Left lung (tissue), 10 donors: ENCODE data around the gene KIRREL3. TPM values are rescaled to one million over a fixed set of nuclear protein-coding genes. Genes with fewer than 3 reads are reported as not detected.

Experiments
- ATAC-seq: fragments of 200-7000 bp; cut with Tn5 transposase; one replicate; pipeline ENCODE4 v1.9.1; 2020; ENCODE audit warnings: moderate library complexity
- DNase-seq, 4 donors: peaks; one replicate each; pipeline ENCODE4 v3.0.0-alpha.2; 2013 to 2020
- H3K27ac ChIP-seq, 2 donors: fragments of 200-600 bp; sonication (generic) in 1 of 2; one replicate each; pipeline versions ENCODE4 v1.5.0 to v1.8.0; 2020 to 2021
- H3K27me3 ChIP-seq, 2 donors: fragments of 200-600 bp; sonication (generic) in 1 of 2; one replicate each; pipeline versions ENCODE4 v1.5.0 to v1.8.0; 2020 to 2021
- H3K36me3 ChIP-seq, 2 donors: fragments of 200-600 bp; sonication (generic) in 1 of 2; one replicate each; pipeline versions ENCODE4 v1.5.0 to v1.8.0; 2020 to 2021
- H3K4me1 ChIP-seq, 2 donors: fragments of 200-600 bp; one replicate each; pipeline ENCODE4 v1.8.0; 2021
- H3K4me3 ChIP-seq, 2 donors: fragments of 200-600 bp; sonication (generic) in 1 of 2; one replicate each; pipeline versions ENCODE4 v1.5.0 to v1.8.0; 2020 to 2021; ENCODE audit warnings: mild to moderate bottlenecking in 1 of 2
- H3K9me3 ChIP-seq, 2 donors: fragments of 200-600 bp; sonication (generic) in 1 of 2; one replicate each; pipeline versions ENCODE4 v1.5.0 to v1.8.0; 2020 to 2021
- intact Hi-C, 2 donors: fragments of 100-400 bp; cut with DNase I; formaldehyde crosslinking; loops; one replicate each; pipeline versions ENCODE4 v1.11.2 to v1.14.2; 2022
- polyA plus RNA-seq, 6 donors: library from polyadenylated mRNA; unstranded; fragments of 120-200 nt; gene quantifications; one replicate each; pipeline ENCODE4 v1.2.1, GENCODE V29; 2013; ENCODE audit not compliant: insufficient read length in 6 of 6
- total RNA-seq, 2 donors: library from RNA; stranded (reverse); fragmentation: NEBNext Ultra II Directional; extraction: Animal tissue kit (Norgen Biotek cat#: 25700); gene quantifications; one replicate each; pipeline ENCODE4 v1.2.1, GENCODE V29; 2021
- TF ChIP-seq, protein P1 (sequence below), 2 donors: fragments of 200-600 bp; sonication (generic) in 1 of 2; IDR thresholded peaks; one replicate each; pipeline versions ENCODE4 v1.5.0 to v1.8.0; 2021; ENCODE audit warnings: antibody characterized with exemption in 2 of 2
- donor health status: DM: no; HTN: yes; CAD: no.
- donor health status: DM: no; HTN: no; CAD: no.

Gene KIRREL3
- total and polyA plus RNA-seq, 8 donors: 1.6 to 2.5 (median 2.0) TPM; not detected in 2

DNA sequence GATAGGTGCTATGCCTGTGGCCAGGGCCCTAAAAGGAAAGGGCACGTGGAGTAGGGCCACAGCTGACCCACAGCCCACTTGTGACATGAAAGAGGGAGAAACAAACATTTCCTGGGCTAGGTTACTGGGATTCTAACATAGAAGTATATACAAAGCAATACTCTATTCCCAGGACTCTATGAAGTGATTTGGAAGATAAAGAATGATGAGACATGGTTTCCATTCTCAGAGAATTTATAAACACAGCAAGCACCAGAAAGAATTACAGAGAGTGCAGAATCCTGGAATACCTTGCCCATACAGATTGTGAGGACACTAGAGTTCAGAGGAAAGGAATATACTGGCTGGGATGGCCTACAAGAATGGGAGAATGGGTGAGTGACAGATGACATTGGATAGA lies 86.4 kb downstream of the KIRREL3 start:
- ATAC-seq (no peak), DNase-seq (no peak)
- Histone ChIP-seq H3K27ac (no peak overlapping the region), H3K9me3 (no peaks in the 10 kb centered on the region), H3K4me1 (no peaks in the 10 kb centered on the region), H3K27me3 (no peaks in the 10 kb centered on the region), H3K4me3 (no peak overlapping the region), H3K36me3 (no peaks in the 10 kb centered on the region)
- intact Hi-C loops: no loop called here
- TF ChIP-seq, protein P1, sequence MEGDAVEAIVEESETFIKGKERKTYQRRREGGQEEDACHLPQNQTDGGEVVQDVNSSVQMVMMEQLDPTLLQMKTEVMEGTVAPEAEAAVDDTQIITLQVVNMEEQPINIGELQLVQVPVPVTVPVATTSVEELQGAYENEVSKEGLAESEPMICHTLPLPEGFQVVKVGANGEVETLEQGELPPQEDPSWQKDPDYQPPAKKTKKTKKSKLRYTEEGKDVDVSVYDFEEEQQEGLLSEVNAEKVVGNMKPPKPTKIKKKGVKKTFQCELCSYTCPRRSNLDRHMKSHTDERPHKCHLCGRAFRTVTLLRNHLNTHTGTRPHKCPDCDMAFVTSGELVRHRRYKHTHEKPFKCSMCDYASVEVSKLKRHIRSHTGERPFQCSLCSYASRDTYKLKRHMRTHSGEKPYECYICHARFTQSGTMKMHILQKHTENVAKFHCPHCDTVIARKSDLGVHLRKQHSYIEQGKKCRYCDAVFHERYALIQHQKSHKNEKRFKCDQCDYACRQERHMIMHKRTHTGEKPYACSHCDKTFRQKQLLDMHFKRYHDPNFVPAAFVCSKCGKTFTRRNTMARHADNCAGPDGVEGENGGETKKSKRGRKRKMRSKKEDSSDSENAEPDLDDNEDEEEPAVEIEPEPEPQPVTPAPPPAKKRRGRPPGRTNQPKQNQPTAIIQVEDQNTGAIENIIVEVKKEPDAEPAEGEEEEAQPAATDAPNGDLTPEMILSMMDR (IDR thresholded peaks at IDR 0.05): no peak

DNA sequence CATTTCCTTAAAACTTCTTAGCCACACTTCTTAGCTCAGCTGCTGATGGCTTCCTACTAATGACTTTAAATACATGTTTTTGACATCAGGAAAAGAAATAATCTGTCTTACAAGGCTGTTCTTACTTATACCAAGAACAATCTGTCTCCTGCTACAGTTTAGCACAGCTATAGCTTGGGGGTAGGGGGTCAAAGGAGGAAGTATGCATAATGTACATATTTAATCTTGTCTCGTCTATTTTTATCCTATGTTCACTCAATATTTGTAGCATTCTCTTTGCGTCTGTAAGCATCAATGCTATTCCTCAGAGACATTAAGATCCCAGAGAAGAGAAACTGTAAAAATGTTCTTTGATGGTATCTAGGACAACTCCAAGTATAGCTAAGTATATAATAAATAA lies 96.0 kb downstream of the KIRREL3 start:
- TF ChIP-seq, protein P1 (IDR thresholded peaks at IDR 0.05): no peak
- H3K4me3 ChIP-seq: no peak overlapping the region
- intact Hi-C loops: no loop called here
- no peaks in the 10 kb centered on the region for H3K27me3 ChIP-seq
- H3K27ac ChIP-seq: no peak overlapping the region
- DNase-seq: no peak
- no peaks in the 10 kb centered on the region for H3K4me1 ChIP-seq
- H3K9me3 ChIP-seq: no peaks in the 10 kb centered on the region
- ATAC-seq: no peak
- no peaks in the 10 kb centered on the region for H3K36me3 ChIP-seq

DNA sequence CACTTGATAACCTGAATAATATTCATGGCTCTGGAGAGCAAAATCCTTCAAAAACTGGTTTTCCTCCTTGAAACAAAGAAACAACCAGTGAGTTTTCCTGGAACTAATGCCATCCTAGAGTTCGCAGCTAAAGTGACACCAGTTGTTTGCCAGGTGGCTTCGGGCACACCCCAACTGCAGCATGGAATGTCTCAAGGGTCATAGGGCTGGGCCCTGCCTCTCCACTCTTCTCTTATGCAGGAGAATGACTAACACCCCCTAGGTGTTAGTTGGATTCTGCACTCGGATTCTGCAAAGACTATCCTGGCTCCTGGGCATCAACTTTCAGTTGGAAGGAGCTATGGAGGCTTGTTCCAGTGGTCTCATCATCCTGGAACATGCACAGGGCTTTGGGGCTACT lies 98.8 kb downstream of the KIRREL3 start:
- DNase-seq (no peak), ATAC-seq (peak; percentile 80)
- TF ChIP-seq, protein P1 (IDR thresholded peaks at IDR 0.05): no peak
- no peaks in the 10 kb centered on the region for H3K4me1 ChIP-seq
- no peaks in the 10 kb centered on the region for H3K36me3 ChIP-seq
- H3K4me3 ChIP-seq: no peak overlapping the region
- intact Hi-C loops: no loop called here
- H3K27ac ChIP-seq: no peak overlapping the region
- no peaks in the 10 kb centered on the region for H3K27me3 ChIP-seq
- no peaks in the 10 kb centered on the region for H3K9me3 ChIP-seq

DNA sequence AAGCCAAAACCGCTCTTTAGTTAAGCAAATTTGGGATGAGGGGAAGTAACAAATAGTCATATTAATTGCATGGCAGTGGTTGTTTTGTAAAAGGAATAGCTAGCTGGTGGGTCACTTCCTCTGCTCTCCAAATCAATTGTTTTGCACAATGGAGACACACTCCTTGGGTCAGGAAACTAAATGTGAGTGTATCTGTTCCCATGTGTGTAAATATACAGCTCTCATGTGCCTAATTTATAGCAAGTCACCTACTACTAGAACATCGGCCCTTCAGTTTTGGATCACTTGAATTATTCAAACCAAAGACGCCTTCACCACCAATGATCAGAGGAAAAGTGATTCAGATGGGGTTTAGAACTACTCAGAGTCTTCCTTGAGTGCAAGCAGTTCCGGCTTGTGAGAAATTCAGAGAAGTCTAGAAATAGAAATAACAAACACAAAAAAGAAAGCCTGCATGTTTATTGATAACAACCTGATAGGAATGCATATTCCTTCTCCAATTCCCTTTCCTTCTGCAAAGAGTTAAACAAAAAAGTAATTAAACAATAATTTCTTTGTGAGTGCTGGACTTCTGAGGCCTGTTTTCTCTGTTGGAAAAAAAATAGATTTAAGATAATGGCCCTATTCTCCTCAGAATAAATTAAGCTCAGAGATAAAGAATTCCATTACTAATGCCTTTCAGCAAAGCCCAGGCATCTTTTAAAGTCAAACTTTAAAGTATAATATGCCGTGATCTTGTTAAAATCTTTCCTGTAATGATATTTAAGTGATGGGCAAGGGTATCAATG lies 100.4 kb downstream of the KIRREL3 start:
- DNase-seq (no peak), ATAC-seq (no peak)
- Histone ChIP-seq H3K4me3 (no peak overlapping the region), H3K27me3 (no peaks in the 10 kb centered on the region), H3K4me1 (no peaks in the 10 kb centered on the region), H3K9me3 (peaks cover 0 to 10% of the 10 kb centered on the region in 2 donors), H3K27ac (no peak overlapping the region), H3K36me3 (no peaks in the 10 kb centered on the region)
- TF ChIP-seq, protein P1 (IDR thresholded peaks at IDR 0.05): no peak
- intact Hi-C loops: no loop called here

DNA sequence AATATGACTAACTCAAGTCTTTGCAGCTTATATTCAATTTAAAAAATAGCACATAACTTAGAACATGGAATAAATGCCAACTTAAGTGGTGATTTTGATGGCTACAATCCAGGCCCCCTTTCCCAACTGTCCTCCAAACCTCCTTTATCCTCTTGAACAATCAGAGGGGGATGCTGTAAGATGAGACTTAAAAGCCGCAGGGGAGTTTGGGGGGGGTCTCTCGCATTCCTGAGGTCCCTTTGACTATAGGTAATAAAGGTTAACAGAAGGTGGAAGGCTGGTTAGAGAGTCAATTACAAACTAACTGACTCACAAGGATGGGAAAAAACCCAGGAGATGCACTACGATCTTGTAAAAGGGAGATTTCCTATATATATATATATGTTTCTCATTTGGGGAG lies 101.8 kb downstream of the KIRREL3 start:
- ATAC-seq (no peak), DNase-seq (no peak)
- Histone ChIP-seq H3K4me1 (no peaks in the 10 kb centered on the region), H3K4me3 (no peak overlapping the region), H3K9me3 (peaks cover 0 to 10% of the 10 kb centered on the region in 2 donors), H3K27me3 (no peaks in the 10 kb centered on the region), H3K36me3 (no peaks in the 10 kb centered on the region), H3K27ac (no peak overlapping the region)
- TF ChIP-seq, protein P1 (IDR thresholded peaks at IDR 0.05): no peak
- intact Hi-C loops: no loop called here
